AG04449 (cell line): Measurements from ENCODE around the gene HCLS1.
"Not testable (repeated sequence)": the region's sequence is repeated elsewhere in the genome, so short reads cannot be mapped to it uniquely, and the experiment has no call there.

Experiments
- CTCF ChIA-PET: fragments of 350-600 bp; formaldehyde crosslinking; extraction: SDS; loops from one replicate; lab custom pipeline; 2021; ENCODE audit warnings: antibody characterized with exemption; lab: Yijun Ruan, JAX
- POLR2A ChIA-PET: fragments of 400-600, 350-600 bp; formaldehyde crosslinking; extraction: SDS; loops from one replicate; lab custom pipeline; 2020; ENCODE audit warnings: antibody characterized with exemption, inconsistent platforms; lab: Yijun Ruan, JAX
- DNase-seq: peaks from one replicate; pipeline ENCODE4 v3.0.0-alpha.2; 2010; ENCODE audit warnings: low read depth, low spot score
- H3K4me3 ChIP-seq: 2 replicates; pipeline ENCODE4 v1.5.1; 2011; ENCODE audit warnings: low read depth, mild to moderate bottlenecking, control low read depth, low read length
- TF ChIP-seq, protein P1 (sequence below): IDR thresholded peaks from one replicate; pipeline ENCODE4 v1.5.1; 2011; ENCODE audit warnings: mild to moderate bottlenecking, moderate library complexity, low read length, control low read depth, inconsistent platforms; ENCODE audit not compliant: insufficient read depth; ENCODE audit errors: missing control alignments

The HCLS1 gene

DNA sequence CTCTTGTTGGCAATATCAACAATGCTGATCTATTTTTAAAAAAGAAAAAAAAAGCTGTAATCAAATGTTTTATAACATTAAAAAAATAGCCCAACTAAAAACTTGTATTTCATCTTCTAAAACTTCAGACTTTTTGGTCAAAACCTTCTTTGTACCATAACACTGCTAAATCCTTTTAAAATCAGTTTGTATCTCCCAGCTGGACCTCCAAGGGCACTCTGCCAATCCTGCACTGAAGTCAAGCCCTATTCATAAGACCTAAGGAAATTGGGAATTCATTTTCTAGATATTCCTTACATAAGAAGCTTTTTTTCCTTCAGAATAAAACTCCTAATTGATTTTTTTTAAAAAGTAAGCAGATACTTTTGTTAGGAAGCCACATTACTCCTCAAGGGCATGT is 38.2 kb upstream of the HCLS1 start:
- CTCF ChIA-PET: no interaction called here
- no peak for DNase-seq
- POLR2A ChIA-PET: interaction anchor here (1.0 kb wide), 1 partner anchor 16 kb away, joined by 3 read pairs; no protein-coding TSS in a partner anchor
- TF ChIP-seq, protein P1, sequence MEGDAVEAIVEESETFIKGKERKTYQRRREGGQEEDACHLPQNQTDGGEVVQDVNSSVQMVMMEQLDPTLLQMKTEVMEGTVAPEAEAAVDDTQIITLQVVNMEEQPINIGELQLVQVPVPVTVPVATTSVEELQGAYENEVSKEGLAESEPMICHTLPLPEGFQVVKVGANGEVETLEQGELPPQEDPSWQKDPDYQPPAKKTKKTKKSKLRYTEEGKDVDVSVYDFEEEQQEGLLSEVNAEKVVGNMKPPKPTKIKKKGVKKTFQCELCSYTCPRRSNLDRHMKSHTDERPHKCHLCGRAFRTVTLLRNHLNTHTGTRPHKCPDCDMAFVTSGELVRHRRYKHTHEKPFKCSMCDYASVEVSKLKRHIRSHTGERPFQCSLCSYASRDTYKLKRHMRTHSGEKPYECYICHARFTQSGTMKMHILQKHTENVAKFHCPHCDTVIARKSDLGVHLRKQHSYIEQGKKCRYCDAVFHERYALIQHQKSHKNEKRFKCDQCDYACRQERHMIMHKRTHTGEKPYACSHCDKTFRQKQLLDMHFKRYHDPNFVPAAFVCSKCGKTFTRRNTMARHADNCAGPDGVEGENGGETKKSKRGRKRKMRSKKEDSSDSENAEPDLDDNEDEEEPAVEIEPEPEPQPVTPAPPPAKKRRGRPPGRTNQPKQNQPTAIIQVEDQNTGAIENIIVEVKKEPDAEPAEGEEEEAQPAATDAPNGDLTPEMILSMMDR: no peak
- no peak overlapping the region for H3K4me3 ChIP-seq

DNA sequence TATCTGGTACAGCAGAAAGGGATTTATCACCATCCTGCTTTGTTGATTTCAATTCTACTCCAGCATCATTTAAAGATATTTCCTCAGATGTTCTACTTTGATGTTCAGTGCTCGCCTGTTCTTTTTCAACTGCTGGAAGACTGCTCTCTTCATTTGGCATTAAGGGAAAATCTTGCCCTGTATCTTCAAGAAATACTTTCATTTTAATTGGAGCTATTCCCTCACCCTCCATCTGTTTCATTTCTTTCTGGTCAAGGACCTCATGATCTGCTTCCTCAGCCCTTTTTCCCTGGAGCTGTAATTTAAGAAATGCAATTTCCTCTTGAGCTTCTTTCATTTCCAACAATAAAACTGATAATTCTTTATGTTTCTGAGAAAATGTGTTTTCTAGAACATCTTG is 37.8 kb upstream of the HCLS1 start:
- TF ChIP-seq, protein P1: no peak
- ChIA-PET POLR2A (no interaction called here), CTCF (no interaction called here)

DNA sequence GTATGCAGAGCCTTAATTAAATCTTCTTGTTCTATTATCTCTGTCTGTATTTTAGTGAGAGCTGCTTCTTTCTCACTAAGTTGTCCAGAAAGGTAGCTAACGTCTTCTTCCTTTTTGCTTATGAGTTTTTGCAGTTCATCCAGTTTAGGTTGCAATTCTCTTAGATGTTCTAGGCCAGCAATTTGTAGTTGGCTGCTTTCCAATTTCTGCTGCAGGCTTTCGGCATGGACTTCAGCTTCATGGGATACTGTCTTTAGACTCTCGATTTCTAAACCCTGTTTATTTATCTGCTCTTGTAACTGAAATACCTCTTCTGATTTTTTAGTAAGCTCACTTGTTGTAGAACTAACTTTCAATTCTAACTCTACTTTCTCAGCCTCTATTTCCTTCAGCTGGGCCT is 35.5 kb upstream of the HCLS1 start:
- TF ChIP-seq, protein P1: no peak
- CTCF ChIA-PET: interaction anchor here (1.0 to 1.8 kb wide), 3 partner anchors 10 to 31 kb away, joined by 3 to 5 read pairs (median 5); no protein-coding TSS in a partner anchor
- no peak for DNase-seq
- H3K4me3 ChIP-seq: no peak overlapping the region
- POLR2A ChIA-PET: interaction anchor here (0.6 kb wide), 1 partner anchor 19 kb away, joined by 3 read pairs; no protein-coding TSS in a partner anchor

More for the DNA sequence above, 37.8 kb upstream of the HCLS1 start:
- H3K4me3 ChIP-seq: no peak overlapping the region
- DNase-seq: no peak

DNA sequence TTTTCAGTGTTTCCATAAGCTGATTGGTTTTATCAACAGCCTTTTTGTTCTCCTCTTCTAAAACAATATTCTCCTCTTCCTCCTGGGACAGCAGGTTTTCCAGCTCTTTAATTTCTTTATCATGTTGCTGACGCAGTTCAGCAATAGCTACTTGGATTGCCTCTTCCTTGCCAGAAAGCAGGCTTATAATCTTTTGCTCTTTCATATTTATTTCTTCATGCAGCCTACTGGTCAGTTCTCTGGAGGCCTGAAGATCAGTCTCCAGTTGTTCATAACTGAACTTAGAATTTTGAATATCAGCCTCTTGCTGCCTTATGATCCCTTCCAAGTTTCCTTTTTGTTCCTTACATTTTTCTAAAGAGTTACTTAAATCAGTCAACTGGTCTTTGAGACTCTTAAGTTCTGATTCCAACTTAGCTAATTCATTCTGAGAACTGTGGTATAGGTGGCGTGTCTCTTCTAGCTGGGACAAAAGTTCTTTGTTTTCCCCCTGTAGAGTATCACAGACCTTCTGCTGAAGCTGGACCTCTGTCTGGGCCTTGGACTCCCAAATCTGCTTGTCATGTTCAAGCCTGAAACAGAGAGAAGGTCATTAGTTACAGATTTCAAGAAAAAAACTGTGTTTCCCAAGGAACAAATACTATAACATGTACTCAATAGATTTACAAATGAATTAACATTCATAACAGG is 31.5 kb upstream of the HCLS1 start:
- no peak for DNase-seq
- TF ChIP-seq, protein P1: no peak
- POLR2A ChIA-PET: no interaction called here
- no peak overlapping the region for H3K4me3 ChIP-seq
- CTCF ChIA-PET: no interaction called here

DNA sequence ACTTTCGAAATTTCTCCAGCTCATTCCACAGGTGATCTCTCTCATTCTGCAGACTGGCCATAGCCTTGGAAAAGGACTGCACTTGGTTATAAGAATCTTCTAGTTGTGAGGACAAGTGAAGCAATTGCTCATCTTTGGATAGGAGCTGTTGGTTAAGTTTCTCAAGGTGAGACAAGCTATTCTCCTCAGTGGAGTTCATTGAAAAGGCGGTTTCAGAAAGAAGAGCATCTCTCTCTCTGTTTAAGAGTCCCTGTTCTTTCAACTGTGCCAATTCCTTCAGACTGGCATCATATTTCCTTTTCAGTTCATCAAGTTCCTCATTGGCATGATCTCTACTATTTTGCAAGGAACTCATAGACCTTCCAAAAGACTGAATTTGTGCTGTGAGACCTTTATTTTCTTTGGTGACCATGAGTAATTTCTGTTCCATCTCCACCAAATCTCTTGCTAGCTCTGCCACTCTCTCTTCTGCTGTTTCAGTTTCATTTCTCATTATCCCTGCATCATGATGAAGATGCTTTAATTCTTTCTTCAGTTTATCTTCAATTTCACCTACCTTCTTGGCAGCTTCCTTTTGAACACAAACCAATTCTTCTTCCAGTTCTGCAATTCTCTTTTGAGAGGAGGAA is 30.2 kb upstream of the HCLS1 start:
- ChIA-PET CTCF (no interaction called here), POLR2A (interaction anchor here (0.7 kb wide), 1 partner anchor 11 kb away, joined by 3 read pairs; no protein-coding TSS in a partner anchor)
- H3K4me3 ChIP-seq: no peak overlapping the region
- TF ChIP-seq, protein P1: no peak
- no peak for DNase-seq

DNA sequence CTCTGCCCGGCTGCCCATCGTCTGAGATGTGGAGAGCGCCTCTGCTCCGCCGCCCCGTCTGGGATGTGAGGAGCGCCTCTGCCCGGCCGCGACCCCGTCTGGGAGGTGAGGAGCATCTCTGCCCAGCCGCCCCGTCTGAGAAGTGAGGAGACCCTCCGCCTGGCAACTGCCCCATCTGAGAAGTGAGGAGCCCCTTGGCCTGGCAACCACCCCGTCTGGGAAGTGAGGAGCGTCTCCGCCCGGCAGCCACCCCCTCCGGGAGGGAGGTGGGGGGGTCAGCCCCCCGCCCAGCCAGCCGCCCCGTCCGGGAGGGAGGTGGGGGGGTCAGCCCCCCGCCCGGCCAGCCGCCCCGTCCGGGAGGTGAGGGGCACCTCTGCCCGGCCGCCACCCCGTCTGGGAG is 28.0 kb upstream of the HCLS1 start:
- DNase-seq, POLR2A ChIA-PET, H3K4me3 ChIP-seq, CTCF ChIA-PET: not testable (repeated sequence)
